NCI-H2227 (cell line): ENCODE measurements around the gene SH3PXD2A.

Experiments used
- DNase-seq: peaks from one replicate; lab custom pipeline; 2025; ENCODE audit not compliant: unreplicated experiment; lab: John Stamatoyannopoulos, UW

The SH3PXD2A gene

GRCh38 chr10:103632247-103632642, 223.1 kb downstream of the SH3PXD2A start:
- DNase-seq = no peak

- no peak for DNase-seq
These were observed 225.2 kb downstream of the SH3PXD2A start for GRCh38 chr10:103630156-103630555.

GRCh38 chr10:103629581-103629980, 225.8 kb downstream of the SH3PXD2A start:
- DNase-seq = no peak

- DNase-seq = no peak
These were observed 227.5 kb downstream of the SH3PXD2A start for GRCh38 chr10:103627893-103628292.

- DNase-seq = no peak
These were observed 228.1 kb downstream of the SH3PXD2A start for GRCh38 chr10:103627111-103627892.

DNA sequence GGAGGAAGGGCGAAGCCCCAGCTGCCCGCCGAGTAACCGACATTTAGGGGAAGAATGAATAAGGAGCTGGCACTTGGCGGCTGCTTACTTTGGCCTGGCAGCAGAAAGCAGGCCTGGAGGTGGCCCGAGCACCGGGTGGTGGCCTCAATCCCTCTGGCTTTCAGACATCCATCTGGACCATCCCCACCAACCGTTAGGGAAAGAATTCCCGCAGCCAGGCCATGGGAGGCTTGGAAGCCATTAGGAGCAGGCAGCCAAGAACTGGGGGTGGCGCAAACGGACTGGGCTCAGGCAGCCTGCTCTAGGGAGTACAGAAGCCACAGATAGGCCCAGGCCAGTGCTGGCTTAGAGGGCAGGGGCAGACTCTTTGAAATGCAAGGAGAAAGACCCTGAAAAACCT, 229.2 kb downstream of the SH3PXD2A start:
- no peak for DNase-seq

DNA sequence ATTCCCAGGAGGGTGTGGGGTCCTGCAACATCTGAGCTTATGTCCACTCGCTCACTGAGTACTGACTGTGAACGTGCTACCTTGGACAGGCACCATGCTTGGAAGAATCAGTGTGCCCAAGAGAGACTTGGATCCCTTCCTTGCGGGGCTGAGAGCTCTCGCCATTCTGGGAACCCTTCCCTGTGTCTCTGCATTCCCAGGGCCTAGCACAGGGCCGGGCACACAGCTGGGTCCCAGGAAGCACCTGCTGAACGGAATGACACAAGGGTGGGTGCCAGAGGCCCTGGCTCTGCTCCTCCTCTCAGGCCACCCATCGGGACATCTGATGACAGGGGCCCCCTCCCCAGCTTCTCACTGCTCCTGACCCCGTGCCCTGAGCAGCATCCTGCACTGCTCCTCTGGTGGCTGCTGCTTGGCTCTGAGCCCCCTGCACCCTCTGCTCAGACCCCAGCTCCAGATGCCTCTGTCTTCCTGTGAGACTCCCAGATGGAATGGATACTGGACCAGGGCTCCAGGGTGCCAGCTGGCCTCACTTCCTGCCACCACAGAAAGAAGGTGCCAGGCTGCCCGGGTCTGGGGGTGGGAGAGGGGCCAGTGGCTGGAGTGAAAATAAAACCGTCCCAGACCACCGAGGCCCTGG, 232.3 kb downstream of the SH3PXD2A start:
- no peak for DNase-seq

- no peak for DNase-seq
These were observed 233.1 kb downstream of the SH3PXD2A start for GRCh38 chr10:103622286-103622685.

DNA sequence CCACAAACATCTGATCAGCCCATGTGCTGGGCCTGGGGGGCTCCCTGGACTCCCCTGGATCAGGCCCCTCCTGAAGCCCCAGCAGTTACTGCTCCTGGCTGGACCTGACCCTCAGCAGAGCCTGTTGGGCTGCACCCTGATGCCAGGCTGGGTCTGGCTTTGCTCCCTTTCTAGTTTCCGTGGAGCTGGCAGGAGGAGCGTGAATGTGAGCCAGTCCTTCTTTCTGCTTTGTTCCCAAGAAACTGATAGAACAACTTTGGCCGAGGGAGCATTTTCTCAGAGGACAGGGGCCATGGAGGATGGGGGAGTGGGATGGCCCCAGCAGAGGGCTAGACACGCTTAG, 233.6 kb downstream of the SH3PXD2A start:
- DNase-seq = no peak

- no peak for DNase-seq
These were observed 234.2 kb downstream of the SH3PXD2A start for GRCh38 chr10:103620891-103621782.

GRCh38 chr10:103620352-103620740, 235.0 kb downstream of the SH3PXD2A start:
- DNase-seq = no peak

GRCh38 chr10:103619424-103620351, 235.7 kb downstream of the SH3PXD2A start:
- no peak for DNase-seq

- DNase-seq = no peak
These were observed 236.6 kb downstream of the SH3PXD2A start for GRCh38 chr10:103618575-103619423.

DNA sequence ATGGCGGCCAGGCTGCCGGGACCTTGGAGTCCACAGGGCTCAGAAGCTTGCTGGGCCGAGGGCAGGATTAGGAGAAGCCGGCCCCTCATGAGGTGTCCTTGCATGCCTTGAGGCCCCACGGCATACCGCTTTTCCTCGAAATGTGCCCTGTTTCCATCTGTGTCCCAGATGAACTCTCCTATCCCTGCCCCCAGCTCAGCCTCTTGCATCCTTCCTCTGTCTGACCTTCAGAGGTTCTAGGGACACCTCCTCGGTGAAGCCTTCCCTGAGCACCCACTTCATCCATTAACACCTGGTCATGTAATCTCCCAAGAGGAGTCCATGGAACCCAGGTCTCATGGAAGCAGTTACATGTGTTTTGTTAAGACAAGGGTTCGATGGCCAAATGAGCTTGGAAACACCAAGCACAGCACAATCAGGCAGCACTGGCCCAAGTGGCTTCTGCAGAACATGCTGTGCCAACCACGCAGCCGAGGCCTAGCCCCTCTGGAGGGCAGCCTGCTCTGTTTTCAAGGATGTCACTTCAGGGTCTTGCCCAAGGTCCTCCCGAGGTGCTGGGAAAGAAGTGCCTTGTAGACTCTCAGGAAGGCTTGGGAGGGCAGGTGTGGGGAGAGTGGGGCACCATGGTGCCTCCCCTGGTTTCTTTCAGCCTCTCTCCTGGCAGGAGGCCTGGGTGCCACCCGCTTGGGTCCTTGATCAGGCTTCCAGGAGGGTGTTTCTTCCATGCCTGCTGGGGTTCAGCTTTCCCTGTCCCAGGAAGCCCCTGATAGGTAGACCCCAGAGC, 237.6 kb downstream of the SH3PXD2A start:
- DNase-seq = no peak

DNA sequence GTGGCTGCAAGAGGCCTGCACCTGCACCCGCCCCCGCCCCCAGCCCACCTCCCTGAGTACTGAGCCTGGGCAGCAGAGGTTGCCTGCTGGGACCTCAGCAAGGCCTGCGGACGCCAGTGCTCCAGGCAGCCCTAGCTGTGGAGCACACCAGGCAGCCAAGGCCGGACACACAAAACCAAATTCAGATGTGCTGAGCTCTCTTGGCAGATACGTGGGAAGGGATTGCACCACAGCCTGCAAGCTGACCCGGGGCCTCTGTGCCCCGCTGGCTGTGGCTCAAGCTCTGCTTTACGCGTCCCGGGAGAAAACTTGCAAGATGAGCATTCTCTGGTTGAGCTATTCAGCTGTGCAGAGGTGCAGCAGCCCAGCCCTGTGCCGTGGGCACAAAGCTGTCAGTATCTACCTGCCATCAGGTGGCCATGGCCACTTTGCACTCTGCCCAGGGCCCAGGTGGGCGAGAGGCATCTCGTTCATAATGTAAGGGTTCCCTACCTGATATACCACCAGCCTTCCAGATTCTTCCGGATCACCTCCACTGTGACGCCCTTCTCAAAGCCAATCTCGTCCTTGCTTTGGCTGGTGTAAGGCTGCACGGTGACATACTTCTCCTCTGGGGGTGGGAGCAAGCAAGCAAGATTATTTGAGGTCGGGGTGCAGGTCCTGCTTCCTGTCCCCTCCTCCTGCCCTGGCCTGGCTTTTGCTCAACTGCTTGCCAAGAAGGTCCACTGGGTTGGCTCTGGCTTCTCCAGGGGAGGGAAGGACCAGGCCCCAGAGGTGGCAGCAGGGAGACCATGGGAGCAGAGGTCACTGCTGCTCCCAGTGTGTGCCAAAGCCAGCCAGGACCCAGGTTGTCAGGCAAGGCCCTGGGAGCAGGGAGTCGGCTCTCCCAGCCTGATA, 238.4 kb downstream of the SH3PXD2A start:
- DNase-seq = no peak

- no peak for DNase-seq
These were observed 240.8 kb downstream of the SH3PXD2A start for GRCh38 chr10:103614306-103615158.

DNA sequence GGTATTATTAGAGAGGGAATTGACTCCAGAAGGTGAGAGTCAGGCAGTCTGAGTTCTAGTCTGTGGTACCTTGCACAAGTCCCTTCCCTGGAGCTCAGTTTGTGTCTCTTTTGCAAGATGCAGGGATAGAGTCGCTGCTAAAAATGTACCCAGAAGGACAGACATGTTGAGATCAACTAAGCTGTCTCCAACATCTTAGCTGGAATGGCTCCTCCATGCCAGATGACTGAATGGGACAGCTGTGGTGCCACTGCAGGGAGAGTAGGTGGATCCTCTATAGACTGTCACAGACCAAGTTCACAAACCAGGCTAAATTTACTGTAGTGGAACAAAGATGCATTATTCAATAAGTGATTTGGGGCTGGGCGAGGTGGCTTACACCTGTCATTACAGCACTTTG, 241.8 kb downstream of the SH3PXD2A start:
- DNase-seq = no peak
